Ovary (tissue), 3 donors: ENCODE measurements around the gene PMVK.

Source experiments
- CTCF ChIP-seq, 3 donors: fragments of 450-650 bp in 2 of 3; fragments of 200-600 bp in 1 of 3; IDR thresholded peaks; one replicate each; pipeline versions ENCODE4 v1.5.1 to v1.8.0; 2016 to 2022; ENCODE audit warnings: antibody characterized with exemption in 3 of 3, mild to moderate bottlenecking in 1 of 3
- POLR2A ChIP-seq: fragments of 450-650 bp; IDR thresholded peaks from one replicate; pipeline ENCODE4 v1.6.1; 2017; ENCODE audit warnings: antibody characterized with exemption, mild to moderate bottlenecking, moderate library complexity
- donor health status: DM: no; HTN: no; CAD: no.

- no peak for TF ChIP-seq CTCF (IDR thresholded peaks at IDR 0.05)
- TF ChIP-seq POLR2A, result no peak
These were observed 50.1 kb downstream of the PMVK start for GRCh38 chr1:154886281-154887015.
